ENCODE results near the gene RPH3AL. TPM values are rescaled to one million over a fixed set of nuclear protein-coding genes. Genes with fewer than 3 reads are reported as not detected.

RPH3AL gene
- polyA plus RNA-seq, 3 donors: 0.71 to 1.9 (median 1.5) TPM

DNA sequence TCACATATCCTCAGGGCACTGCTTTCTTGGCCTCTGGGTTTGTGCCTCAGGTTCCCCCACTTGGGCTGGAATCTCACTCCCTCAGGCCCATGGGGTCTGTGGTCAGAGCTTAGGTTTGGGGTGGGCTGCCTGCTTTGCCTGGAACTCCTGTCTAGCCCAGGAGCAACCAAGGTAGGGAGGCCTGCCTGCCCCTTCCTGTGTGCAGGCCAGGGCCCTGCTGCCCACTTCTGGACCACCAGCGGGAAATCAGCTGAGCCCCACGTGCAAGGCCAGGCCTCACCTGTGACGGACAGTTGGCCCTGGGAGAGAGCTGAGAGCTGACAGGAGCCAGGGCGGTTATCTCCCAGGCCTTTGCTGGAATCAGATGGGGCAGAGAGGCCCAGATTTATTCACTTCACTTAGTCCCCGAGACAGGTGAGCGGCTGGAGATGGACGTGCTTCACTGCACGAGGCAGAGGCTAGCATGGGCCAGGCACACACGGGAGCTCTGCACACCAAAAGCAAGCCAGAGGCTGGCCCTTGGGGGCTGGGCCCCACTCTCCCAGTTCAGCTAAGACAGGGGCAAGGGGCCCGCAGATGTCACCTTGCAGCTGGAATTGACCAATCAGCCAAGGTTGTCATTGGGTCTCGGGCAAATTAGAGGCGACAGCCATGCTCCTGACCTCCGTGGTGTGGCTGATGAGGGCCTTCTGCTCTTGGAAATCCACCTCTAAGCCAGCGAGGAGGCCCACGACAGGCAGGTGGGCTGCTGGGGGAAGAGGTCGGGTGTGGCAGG, 121.2 kb downstream of the RPH3AL start:
- H3K4me2 ChIP-seq (replicated peaks; ENCODE audit: extremely low read depth, low read length, poor library complexity, severe bottlenecking): no peak overlapping the region
- Mint-ChIP-seq H3K9me3 (peaks cover 12 to 28% (median 23%) of the 10 kb centered on the region in 7 donors), H3K36me3 (no peaks in the 10 kb centered on the region), H3K27me3 (ENCODE audit: low read depth in 3 of 3) (peaks cover 4 to 10% (median 9%) of the 10 kb centered on the region in 3 donors), H3K4me1 (peaks cover 23% of the 10 kb centered on the region), H3K27ac (no peak overlapping the region), H3K4me3 (no peak overlapping the region)
- H3K4me3 ChIP-seq (replicated peaks in 1 of 3; ENCODE audit: low read depth in 2 of 3, low read length in 3 of 3): no peak overlapping the region
- 94% methylated on average over 13 of the region's 16 CpGs for WGBS (ENCODE audit: insufficient coverage)
- H2AFZ ChIP-seq (ENCODE audit: insufficient read depth, low read depth, low read length, poor library complexity, severe bottlenecking): no peak overlapping the region
- H4K20me1 ChIP-seq (ENCODE audit: insufficient read depth, low read length): no peaks in the 10 kb centered on the region
- TF ChIP-seq CTCF (IDR thresholded peaks at IDR 0.05): no peak
- no peak overlapping the region for H3K9ac ChIP-seq (ENCODE audit: insufficient read depth, low read length, poor library complexity, severe bottlenecking)
- H3K27me3 ChIP-seq (ENCODE audit: control insufficient read depth in 2 of 2, insufficient read depth in 2 of 2, low read length in 2 of 2): no peaks in the 10 kb centered on the region
- peaks cover 9 to 26% of the 10 kb centered on the region in 2 donors for H3K9me3 ChIP-seq (replicated peaks in 1 of 2; ENCODE audit: control insufficient read depth in 1 of 2, insufficient read depth in 1 of 2, low read length in 2 of 2)
- no peaks in the 10 kb centered on the region for H3K79me2 ChIP-seq (ENCODE audit: insufficient read depth, low read length)
- intact Hi-C loops (cut with micrococcal nuclease): no loop called here
- H3K27ac ChIP-seq (ENCODE audit: low read depth in 1 of 2, low read length in 2 of 2): no peak overlapping the region
- H3K36me3 ChIP-seq (replicated peaks in 1 of 2; ENCODE audit: control insufficient read depth in 1 of 2, insufficient read depth in 2 of 2, low read length in 2 of 2): no peaks in the 10 kb centered on the region
- H3K4me1 ChIP-seq (ENCODE audit: control insufficient read depth in 1 of 2, insufficient read depth in 2 of 2, low read length in 2 of 2): peaks cover 21 to 25% of the 10 kb centered on the region in 2 donors
- no peak for DNase-seq

DNA sequence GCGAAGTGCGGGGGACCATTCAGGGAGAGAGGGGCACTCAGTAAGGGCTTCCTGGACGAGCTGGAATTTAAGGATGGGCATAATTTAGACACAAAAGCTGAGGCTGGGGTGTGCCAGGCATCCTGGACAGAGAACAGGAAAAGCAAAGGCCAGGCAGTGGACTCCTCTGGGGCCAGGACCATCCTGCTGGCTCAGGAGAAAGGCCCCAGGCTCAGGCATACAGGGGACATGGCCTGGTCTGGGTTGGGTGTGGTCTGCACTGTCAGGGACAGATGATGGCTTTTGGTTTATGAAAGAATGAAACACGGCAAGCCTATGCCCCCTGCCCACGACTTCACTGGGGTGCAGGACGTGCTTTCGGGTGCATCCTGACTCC, 122.2 kb downstream of the RPH3AL start:
- intact Hi-C loops (cut with micrococcal nuclease): no loop called here
- H2AFZ ChIP-seq (ENCODE audit: insufficient read depth, low read depth, low read length, poor library complexity, severe bottlenecking): no peak overlapping the region
- Mint-ChIP-seq H3K36me3 (no peaks in the 10 kb centered on the region), H3K9me3 (peaks cover 12 to 23% (median 19%) of the 10 kb centered on the region in 7 donors), H3K4me1 (peaks cover 23% of the 10 kb centered on the region), H3K4me3 (no peak overlapping the region), H3K27me3 (ENCODE audit: low read depth in 3 of 3) (peaks cover 4 to 12% (median 10%) of the 10 kb centered on the region in 3 donors), H3K27ac (no peak overlapping the region)
- no peaks in the 10 kb centered on the region for H4K20me1 ChIP-seq (ENCODE audit: insufficient read depth, low read length)
- H3K27ac ChIP-seq (ENCODE audit: low read depth in 1 of 2, low read length in 2 of 2): no peak overlapping the region
- no peaks in the 10 kb centered on the region for H3K27me3 ChIP-seq (ENCODE audit: control insufficient read depth in 2 of 2, insufficient read depth in 2 of 2, low read length in 2 of 2)
- no peak overlapping the region for H3K9ac ChIP-seq (ENCODE audit: insufficient read depth, low read length, poor library complexity, severe bottlenecking)
- WGBS (ENCODE audit: insufficient coverage): 97% methylated on average over 6 of the region's 7 CpGs
- no peak overlapping the region for H3K4me3 ChIP-seq (replicated peaks in 1 of 3; ENCODE audit: low read depth in 2 of 3, low read length in 3 of 3)
- TF ChIP-seq CTCF (IDR thresholded peaks at IDR 0.05): no peak
- peaks cover 6 to 18% of the 10 kb centered on the region in 2 donors for H3K9me3 ChIP-seq (replicated peaks in 1 of 2; ENCODE audit: control insufficient read depth in 1 of 2, insufficient read depth in 1 of 2, low read length in 2 of 2)
- no peak for DNase-seq
- no peak overlapping the region for H3K4me2 ChIP-seq (replicated peaks; ENCODE audit: extremely low read depth, low read length, poor library complexity, severe bottlenecking)
- H3K4me1 ChIP-seq (ENCODE audit: control insufficient read depth in 1 of 2, insufficient read depth in 2 of 2, low read length in 2 of 2): peaks cover 21 to 25% of the 10 kb centered on the region in 2 donors
- H3K36me3 ChIP-seq (replicated peaks in 1 of 2; ENCODE audit: control insufficient read depth in 1 of 2, insufficient read depth in 2 of 2, low read length in 2 of 2): no peaks in the 10 kb centered on the region
- no peaks in the 10 kb centered on the region for H3K79me2 ChIP-seq (ENCODE audit: insufficient read depth, low read length)
